ENCODE data around the gene MTM1.

MTM1 gene

DNA sequence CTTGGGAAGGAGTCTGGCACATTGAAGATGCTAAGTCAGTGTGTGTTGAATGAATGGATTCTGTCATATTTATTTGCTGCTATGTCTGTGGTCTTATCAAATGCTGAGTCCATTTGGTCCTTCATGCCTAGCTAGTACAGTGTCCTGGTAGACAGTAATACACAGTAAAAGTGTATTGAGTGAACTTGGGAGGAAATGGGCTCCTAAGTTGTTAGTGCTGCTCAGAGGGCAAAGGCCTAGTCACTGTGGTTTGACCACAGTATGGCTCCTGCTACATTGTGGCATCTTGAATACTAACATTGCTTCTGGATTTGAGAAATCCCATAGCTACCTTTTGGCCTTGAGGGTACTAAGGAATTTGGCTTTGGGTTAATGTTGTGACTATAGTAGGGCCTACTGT lies 33.9 kb downstream of the MTM1 start:
- DNase-seq (ENCODE audit: low read depth in 1 of 2, low spot score in 1 of 2), result no peak

DNA sequence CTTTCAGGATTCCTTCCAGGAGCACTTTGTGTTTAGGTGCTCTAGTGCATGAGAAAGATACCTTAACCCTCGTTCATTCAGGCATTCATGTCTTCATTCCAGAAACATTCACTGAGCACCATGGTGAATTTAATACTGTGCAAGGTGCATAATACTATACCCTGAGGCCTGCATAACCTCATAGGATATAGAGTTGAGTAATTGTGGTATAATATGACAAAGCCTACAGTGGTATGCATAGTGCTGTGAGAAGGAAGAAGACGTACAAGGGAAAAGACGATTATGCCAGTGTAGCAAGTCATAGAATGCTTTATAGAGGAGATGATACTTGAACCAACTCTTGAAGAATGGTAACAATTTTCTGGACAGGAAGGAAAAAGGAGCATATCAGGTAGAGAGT lies 34.3 kb downstream of the MTM1 start:
- DNase-seq (ENCODE audit: low read depth in 1 of 2, low spot score in 1 of 2), result no peak

GRCh38 chrX:150605603-150606002 lies 37.2 kb downstream of the MTM1 start:
- no peak for DNase-seq (ENCODE audit: low read depth in 1 of 2, low spot score in 1 of 2)

GRCh38 chrX:150607201-150607600 lies 38.8 kb downstream of the MTM1 start:
- no peak for DNase-seq (ENCODE audit: low read depth in 1 of 2, low spot score in 1 of 2)

- DNase-seq (ENCODE audit: low read depth in 1 of 2, low spot score in 1 of 2), result no peak
Observed at GRCh38 chrX:150610043-150610442, 41.6 kb downstream of the MTM1 start.

DNA sequence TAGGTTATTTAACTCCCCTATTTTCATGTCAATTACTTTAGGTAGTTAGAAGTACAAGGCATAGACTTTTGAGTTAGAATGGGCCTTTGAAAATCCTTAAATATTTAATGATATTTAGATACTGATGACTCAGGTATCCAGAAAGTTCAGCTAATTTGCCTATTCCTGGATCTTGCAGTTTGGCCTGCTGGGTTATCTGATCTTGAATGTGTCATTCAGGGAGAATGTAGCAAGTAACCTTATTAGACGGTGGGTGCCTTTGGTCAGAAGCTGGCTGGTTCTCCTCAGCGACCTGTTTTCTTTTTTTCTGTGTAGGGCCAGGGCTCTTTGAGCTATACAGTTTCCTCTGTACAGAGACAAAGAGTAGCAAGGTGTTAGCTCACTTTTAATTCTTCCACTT lies 42.0 kb downstream of the MTM1 start:
- no peak for DNase-seq (ENCODE audit: low read depth in 1 of 2, low spot score in 1 of 2)

- no peak for DNase-seq (ENCODE audit: low read depth in 1 of 2, low spot score in 1 of 2)
Observed at GRCh38 chrX:150615356-150615755, 46.9 kb downstream of the MTM1 start.

DNA sequence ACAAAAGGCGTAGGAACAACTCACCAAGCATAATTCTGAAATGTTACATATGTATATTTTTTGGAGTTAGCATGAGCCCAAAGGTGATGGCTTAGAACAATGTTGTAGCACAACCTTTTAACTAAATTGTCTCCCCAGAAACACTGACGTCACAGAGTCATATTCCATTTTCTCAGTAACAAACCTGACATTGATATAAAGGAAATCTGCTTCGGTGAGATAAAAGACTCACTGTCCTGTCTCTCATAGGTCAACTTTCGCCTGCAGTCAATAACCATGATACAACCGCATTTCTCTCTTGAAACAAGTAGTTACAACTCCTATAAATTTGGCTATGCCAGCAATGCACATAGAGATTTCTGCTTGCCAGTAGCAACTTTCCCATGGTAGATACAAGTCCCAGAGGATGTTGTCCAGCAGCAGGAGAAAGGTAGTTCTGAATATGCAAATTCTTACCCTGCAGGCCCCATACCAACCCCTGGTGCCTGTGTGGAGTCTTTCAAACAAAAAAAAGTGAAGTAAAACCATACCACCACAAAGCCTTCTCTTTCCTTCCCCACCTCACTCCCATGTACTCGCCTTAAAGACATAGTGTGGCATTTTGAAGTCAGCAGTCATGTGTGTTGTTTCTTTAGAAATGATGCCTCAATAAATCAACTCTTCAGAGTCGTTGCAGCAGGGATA lies 47.9 kb downstream of the MTM1 start:
- no peak for DNase-seq (ENCODE audit: low read depth in 1 of 2, low spot score in 1 of 2)

DNA sequence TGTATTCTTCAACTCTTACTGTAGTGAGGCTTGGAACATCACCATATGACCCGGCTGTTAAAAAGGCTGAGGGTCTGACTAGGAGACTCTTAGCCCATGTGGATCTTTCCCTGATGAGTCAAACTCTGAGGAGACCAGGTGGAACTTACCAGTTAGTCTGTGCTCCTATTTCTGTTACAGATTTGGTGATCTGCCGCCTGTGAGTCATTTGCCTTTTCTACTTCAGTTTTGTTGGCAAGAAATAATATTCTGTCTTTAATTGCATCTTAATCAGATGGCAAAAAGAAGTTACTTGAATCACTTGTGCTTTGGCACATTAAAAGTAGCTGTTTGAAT lies 48.4 kb downstream of the MTM1 start:
- DNase-seq (ENCODE audit: low read depth in 1 of 2, low spot score in 1 of 2), result no peak

DNA sequence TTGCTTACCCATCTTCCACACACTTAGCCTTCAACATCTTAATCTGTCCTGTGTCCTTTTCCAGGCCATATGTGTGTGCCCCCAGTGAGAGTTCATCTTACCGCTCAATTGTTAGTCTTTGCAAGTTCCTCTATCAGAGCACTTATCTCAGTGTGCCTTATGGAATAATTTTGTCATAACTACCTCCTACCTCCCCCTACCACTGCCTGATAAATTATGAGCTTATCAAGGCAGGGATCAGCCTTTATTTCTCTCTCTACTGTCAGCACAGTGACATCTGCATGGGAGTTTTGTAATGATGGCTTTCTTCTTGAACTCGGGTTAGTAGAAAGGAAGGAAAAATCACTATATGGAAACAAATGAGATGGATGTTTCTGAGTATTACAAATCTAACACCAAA lies 53.2 kb downstream of the MTM1 start:
- DNase-seq (ENCODE audit: low read depth in 1 of 2, low spot score in 1 of 2), result no peak

DNA sequence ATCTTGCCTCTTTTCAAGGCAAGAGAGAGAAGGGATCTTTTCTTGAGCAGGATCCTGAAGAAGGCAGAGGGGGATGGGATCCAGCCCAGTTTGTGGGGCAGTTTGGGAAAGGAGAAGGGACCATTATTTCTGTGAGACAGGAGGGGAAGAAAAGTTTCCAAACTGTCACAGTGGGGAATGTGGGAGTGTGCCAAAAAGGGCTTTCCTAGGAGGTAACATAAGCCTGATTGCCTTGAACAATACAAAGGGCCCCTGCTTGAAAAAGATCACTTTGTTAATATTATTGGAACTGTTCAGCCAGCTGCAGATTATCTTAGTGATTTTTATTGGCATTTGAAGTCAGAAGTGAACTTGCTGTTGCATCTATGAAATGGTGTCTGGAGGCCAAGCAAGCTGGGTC lies 55.2 kb downstream of the MTM1 start:
- no peak for DNase-seq (ENCODE audit: low read depth in 1 of 2, low spot score in 1 of 2)

DNA sequence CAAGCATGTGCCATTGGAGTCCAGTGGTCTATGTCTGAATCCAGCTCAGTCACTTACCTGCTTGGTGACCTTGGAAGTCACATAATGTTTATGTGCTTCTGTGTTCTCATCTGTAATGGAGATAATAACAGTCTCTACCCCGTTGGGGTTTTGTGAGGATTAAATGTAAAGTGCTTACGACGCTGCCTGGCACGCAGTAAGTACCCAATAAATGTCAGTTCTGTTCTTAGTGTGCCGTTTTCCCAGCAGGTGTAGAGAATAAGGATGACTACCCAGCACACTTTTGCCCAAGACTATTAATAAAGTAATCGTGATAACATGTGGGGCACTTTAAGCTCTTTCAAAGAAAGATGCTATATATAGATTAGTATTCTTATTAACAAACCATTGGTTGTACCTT lies 56.7 kb downstream of the MTM1 start:
- DNase-seq (ENCODE audit: low read depth in 1 of 2, low spot score in 1 of 2), result no peak

DNA sequence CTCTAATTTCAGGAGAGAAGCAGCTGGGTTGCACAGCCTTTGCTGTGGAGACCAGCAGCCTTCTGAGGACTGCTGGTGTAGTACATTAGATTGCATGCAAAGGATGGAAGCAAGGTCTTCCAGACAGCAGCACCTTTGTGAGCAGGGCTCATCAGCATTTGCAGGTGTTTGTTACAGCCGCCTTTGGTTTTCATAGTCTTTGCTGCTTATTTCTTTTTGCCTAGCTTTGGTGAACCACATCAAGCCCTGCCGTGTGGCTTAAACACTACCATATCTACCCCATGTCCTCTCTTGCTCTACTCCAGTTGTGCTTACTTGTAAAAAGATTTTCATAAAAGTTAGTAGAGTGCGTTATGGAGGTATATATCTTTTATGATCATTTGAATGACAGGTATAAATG lies 57.5 kb downstream of the MTM1 start:
- no peak for DNase-seq (ENCODE audit: low read depth in 1 of 2, low spot score in 1 of 2)

DNA sequence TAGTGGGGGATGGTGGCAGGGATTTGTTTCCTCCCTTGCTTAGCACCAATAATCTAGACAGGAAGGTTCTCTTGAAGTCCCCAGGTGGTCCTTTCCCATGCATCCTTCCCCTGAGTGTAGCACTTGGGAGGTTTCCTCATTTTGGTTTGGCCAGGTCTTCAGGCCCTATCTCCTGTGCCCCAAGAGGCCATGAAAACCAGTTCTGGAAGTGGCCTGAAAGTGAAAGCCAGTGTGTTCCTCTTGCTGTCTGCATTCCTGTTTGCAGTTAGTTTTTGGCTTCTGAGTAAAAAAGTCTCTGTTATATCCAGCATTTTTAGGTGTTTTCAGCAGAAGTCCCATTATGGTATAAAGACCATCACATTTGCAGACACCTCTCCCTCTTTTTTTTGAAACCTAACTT lies 59.5 kb downstream of the MTM1 start:
- no peak for DNase-seq (ENCODE audit: low read depth in 1 of 2, low spot score in 1 of 2)

DNA sequence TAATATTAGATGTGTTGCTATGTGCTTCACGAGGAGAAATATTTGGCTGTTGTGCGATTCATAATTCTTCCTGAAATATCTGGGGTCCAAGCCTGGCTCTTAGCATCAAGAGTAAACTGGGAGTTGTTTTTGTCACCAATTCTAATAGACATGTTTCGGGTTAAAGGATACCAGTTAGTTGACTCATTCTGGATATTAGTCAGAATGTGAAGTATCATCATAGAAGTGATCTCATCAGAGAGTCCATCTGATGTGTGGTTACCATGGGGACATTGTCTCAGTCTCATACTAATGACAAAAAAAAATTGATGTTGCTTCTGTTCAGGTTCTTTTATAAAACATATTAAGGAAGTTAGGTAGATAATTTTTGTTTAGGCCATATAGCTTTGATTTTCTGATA lies 67.5 kb downstream of the MTM1 start:
- no peak for DNase-seq (ENCODE audit: low read depth in 1 of 2, low spot score in 1 of 2)

- DNase-seq (ENCODE audit: low read depth in 1 of 2, low spot score in 1 of 2), result no peak
Observed at GRCh38 chrX:150642423-150642822, 74.0 kb downstream of the MTM1 start.

- DNase-seq (ENCODE audit: low read depth in 1 of 2, low spot score in 1 of 2), result no peak
Observed at GRCh38 chrX:150643271-150643670, 74.8 kb downstream of the MTM1 start.

- DNase-seq (ENCODE audit: low read depth in 1 of 2, low spot score in 1 of 2), result no peak
Observed at GRCh38 chrX:150643958-150644357, 75.5 kb downstream of the MTM1 start.

DNA sequence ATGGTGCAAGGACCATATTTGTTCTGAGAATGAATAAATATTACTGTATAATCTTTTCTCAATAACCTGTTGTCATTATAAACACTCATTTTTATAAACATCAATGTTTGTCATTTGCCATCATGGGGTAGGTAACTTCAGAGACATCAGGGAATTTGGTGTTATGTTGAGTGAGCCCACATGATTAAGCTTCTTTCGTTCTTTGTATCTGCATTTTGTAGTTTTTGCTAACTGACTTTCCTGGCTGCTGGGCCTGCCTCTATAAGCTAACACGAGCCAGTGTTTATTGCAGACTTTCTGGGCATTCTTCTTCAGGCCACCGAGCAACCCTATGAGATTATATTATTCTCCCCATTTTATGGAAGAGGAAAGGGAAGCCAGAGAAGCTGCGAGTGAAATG lies 76.0 kb downstream of the MTM1 start:
- DNase-seq (ENCODE audit: low read depth in 1 of 2, low spot score in 1 of 2), result no peak

DNA sequence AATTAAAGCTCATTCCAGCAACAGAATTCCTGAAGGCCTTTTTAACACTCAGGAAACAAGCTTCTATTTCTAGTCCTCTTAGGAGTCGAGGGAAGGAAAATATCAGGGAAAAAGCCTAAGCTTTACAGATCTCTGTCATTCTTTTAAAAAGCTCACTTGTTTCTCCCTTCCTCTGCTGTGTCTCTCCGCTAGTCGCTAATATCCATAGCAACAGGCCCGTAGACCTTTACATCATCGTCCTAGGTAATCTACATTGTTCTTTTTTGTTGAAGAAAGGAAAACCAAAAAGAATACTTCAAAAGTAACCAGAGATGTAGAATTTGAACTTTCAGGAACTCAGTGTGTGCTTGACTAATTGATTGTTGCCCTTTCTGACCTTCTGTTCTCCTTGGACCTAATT lies 78.9 kb downstream of the MTM1 start:
- no peak for DNase-seq (ENCODE audit: low read depth in 1 of 2, low spot score in 1 of 2)

GRCh38 chrX:150648296-150648940 lies 80.0 kb downstream of the MTM1 start:
- no peak for DNase-seq (ENCODE audit: low read depth in 1 of 2, low spot score in 1 of 2)

- DNase-seq (ENCODE audit: low read depth in 1 of 2, low spot score in 1 of 2), result no peak
Observed at GRCh38 chrX:150649096-150649870, 80.9 kb downstream of the MTM1 start.

DNA sequence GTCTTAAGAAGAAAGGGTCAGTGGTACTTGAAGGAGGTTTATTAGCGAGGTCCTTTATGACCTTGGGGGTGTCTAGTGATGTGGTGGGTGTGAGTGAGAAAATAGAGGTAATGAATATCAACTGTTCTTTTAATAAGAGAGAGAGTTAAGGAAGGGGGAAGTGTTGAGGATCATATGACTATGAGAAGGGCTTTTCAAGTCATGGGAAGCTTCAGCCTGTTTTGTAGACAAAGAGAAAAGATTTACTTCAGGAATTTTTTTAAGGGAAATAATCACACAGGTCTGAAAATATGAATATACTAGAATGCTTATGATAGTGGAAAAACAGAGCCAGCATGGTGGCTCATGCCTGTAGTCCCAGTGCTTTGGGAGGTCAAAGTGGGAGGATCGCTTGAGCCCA lies 83.5 kb downstream of the MTM1 start:
- DNase-seq (ENCODE audit: low read depth in 1 of 2, low spot score in 1 of 2), result no peak
